H1 (cell line): Measurements from ENCODE around the gene ANKRD11. TPM values are rescaled to one million over a fixed set of nuclear protein-coding genes. Genes with fewer than 3 reads are reported as not detected.

Source experiments
- CTCF ChIA-PET: fragments of 300-600 bp; sonication (Branson Sonifier 250); formaldehyde crosslinking; loops from one replicate; lab custom pipeline; 2021; ENCODE audit not compliant: partially characterized antibody; lab: Charles Lee
- POLR2A ChIA-PET: fragments of 300-600 bp; sonication (Branson Sonifier 250); formaldehyde crosslinking; loops from one replicate; lab custom pipeline; 2021; ENCODE audit warnings: inconsistent platforms; ENCODE audit not compliant: partially characterized antibody; lab: Charles Lee
- DNase-seq, 2 experiments: peaks; one replicate each; pipeline versions ENCODE4 v3.0.0 to v3.0.0-alpha.2; 2010 to 2022; ENCODE audit warnings: low spot score in 2 of 2, low read depth in 1 of 2, mixed read lengths in 1 of 2
- FAIRE-seq: peaks from 2 replicates; lab custom pipeline; 2011; peaks lifted over from hg19 to GRCh38; lab: Jason Lieb, UNC
- H2AFZ ChIP-seq: 2 replicates; pipeline ENCODE4 v1.8.1; 2012; ENCODE audit warnings: low read length, inconsistent platforms
- H2AK5ac ChIP-seq: 2 replicates; pipeline ENCODE4 v1.6.1; 2013; ENCODE audit warnings: low read depth, low read length
- H2BK120ac ChIP-seq: replicated peaks from 2 replicates; pipeline ENCODE3; 2013; ENCODE audit warnings: low read depth, low read length, inconsistent platforms
- H2BK12ac ChIP-seq: 2 replicates; pipeline ENCODE4 v1.6.1; 2013; ENCODE audit warnings: low read depth, low read length
- H2BK15ac ChIP-seq: 2 replicates; pipeline ENCODE4 v1.6.1; 2013; ENCODE audit warnings: low read length
- H2BK20ac ChIP-seq: 2 replicates; pipeline ENCODE4 v1.6.1; 2013; ENCODE audit warnings: low read length
- H2BK5ac ChIP-seq: 2 replicates; pipeline ENCODE4 v1.6.1; 2013; ENCODE audit warnings: low read depth, low read length
- H3K14ac ChIP-seq: 2 replicates; pipeline ENCODE4 v1.6.1; 2013; ENCODE audit warnings: inconsistent platforms; ENCODE audit not compliant: insufficient read length
- H3K18ac ChIP-seq: 2 replicates; pipeline ENCODE4 v1.6.1; 2013; ENCODE audit warnings: low read length; ENCODE audit errors: extremely low read depth
- H3K23ac ChIP-seq: 2 replicates; pipeline ENCODE4 v1.6.1; 2013; ENCODE audit warnings: inconsistent platforms; ENCODE audit not compliant: insufficient read length
- H3K23me2 ChIP-seq: 2 replicates; pipeline ENCODE4 v1.6.1; 2013; ENCODE audit warnings: low read depth, low read length
- H3K27ac ChIP-seq: 2 replicates; pipeline ENCODE4 v1.6.1; 2011; ENCODE audit warnings: low read depth, low read length, inconsistent platforms
- H3K27me3 ChIP-seq, 4 experiments: replicated peaks in 1 of 4; 1 replicate in 1 of 4; 2 replicates in 3 of 4; pipeline versions ENCODE4 v1.6.1 to v1.8.1; 2011 to 2013; ENCODE audit warnings: low read length in 3 of 4, mild to moderate bottlenecking in 3 of 4, inconsistent platforms in 2 of 4, mixed read lengths in 2 of 4, moderate library complexity in 1 of 4; ENCODE audit not compliant: control insufficient read depth in 3 of 4, insufficient read depth in 3 of 4; ENCODE audit errors: extremely low read depth in 1 of 4
- H3K36me3 ChIP-seq, 4 experiments: 2 replicates each; pipeline versions ENCODE4 v1.6.1 to v1.8.1; 2011 to 2013; ENCODE audit warnings: mild to moderate bottlenecking in 4 of 4, low read length in 3 of 4, moderate library complexity in 2 of 4, control low read depth in 1 of 4, inconsistent platforms in 1 of 4; ENCODE audit not compliant: insufficient read depth in 4 of 4, control insufficient read depth in 2 of 4
- H3K4ac ChIP-seq: replicated peaks from 2 replicates; pipeline ENCODE3; 2013; ENCODE audit warnings: low read length, low read depth, mixed read lengths, inconsistent platforms; ENCODE audit not compliant: insufficient read length
- H3K4me1 ChIP-seq, 4 experiments: replicated peaks in 1 of 4; 1 replicate in 1 of 4; 2 replicates in 3 of 4; pipeline versions ENCODE4 v1.6.1 to v1.8.1; 2011 to 2013; ENCODE audit warnings: low read length in 3 of 4, inconsistent platforms in 2 of 4, mixed read lengths in 1 of 4; ENCODE audit not compliant: insufficient read depth in 4 of 4, control insufficient read depth in 3 of 4
- H3K4me2 ChIP-seq, 2 experiments: 2 replicates each; pipeline versions ENCODE4 v1.6.1 to v1.8.1; 2011 to 2013; ENCODE audit warnings: low read depth in 2 of 2, low read length in 2 of 2, control low read depth in 1 of 2, inconsistent platforms in 1 of 2, mild to moderate bottlenecking in 1 of 2; ENCODE audit not compliant: insufficient read depth in 1 of 2
- H3K4me3 ChIP-seq, 4 experiments: fragments of 200-600, 300-600 bp in 1 of 4; sonication (generic), shearing (Covaris generic), sonication (Bioruptor Twin) in 1 of 4; 2 replicates each; pipeline versions ENCODE4 v1.5.1 to v1.8.1; 2011 to 2016; ENCODE audit warnings: low read length in 4 of 4, low read depth in 3 of 4, control low read depth in 2 of 4, inconsistent platforms in 2 of 4, mild to moderate bottlenecking in 2 of 4, mixed read lengths in 1 of 4, moderate library complexity in 1 of 4; ENCODE audit not compliant: insufficient read depth in 2 of 4; ENCODE audit errors: extremely low read depth in 1 of 4
- H3K56ac ChIP-seq: replicated peaks from 2 replicates; pipeline ENCODE3; 2013; ENCODE audit warnings: low read depth, mild to moderate bottlenecking, mixed read lengths, low read length, inconsistent platforms; ENCODE audit not compliant: insufficient read length
- H3K79me1 ChIP-seq: 2 replicates; pipeline ENCODE4 v1.6.1; 2013; ENCODE audit warnings: low read depth, low read length, control low read depth
- H3K79me2 ChIP-seq, 2 experiments: 2 replicates each; pipeline versions ENCODE4 v1.6.1 to v1.8.1; 2012 to 2013; ENCODE audit warnings: low read length in 2 of 2, mild to moderate bottlenecking in 2 of 2, inconsistent platforms in 1 of 2; ENCODE audit not compliant: insufficient read depth in 2 of 2, control insufficient read depth in 1 of 2
- H3K9ac ChIP-seq, 4 experiments: replicated peaks in 1 of 4; 1 replicate in 1 of 4; 2 replicates in 3 of 4; pipeline versions ENCODE4 v1.6.1 to v1.8.1; 2011 to 2013; ENCODE audit warnings: low read depth in 3 of 4, low read length in 3 of 4, control low read depth in 2 of 4, mild to moderate bottlenecking in 2 of 4, moderate library complexity in 2 of 4, inconsistent platforms in 1 of 4; ENCODE audit errors: extremely low read depth in 1 of 4
- H3K9me3 ChIP-seq, 2 experiments: 2 replicates each; pipeline versions ENCODE4 v1.6.1 to v1.8.1; 2012 to 2013; ENCODE audit warnings: mild to moderate bottlenecking in 2 of 2, moderate library complexity in 2 of 2, control low read depth in 1 of 2, inconsistent platforms in 1 of 2, low read depth in 1 of 2, low read length in 1 of 2, mixed read lengths in 1 of 2; ENCODE audit not compliant: insufficient read depth in 2 of 2
- H4K20me1 ChIP-seq, 2 experiments: replicated peaks in 1 of 2; 2 replicates each; pipeline versions ENCODE3 to v1.8.1; 2011 to 2013; ENCODE audit warnings: inconsistent platforms in 2 of 2, low read length in 2 of 2, mild to moderate bottlenecking in 1 of 2; ENCODE audit not compliant: insufficient read depth in 2 of 2, control insufficient read depth in 1 of 2
- H4K5ac ChIP-seq: 2 replicates; pipeline ENCODE4 v1.6.1; 2013; ENCODE audit warnings: low read length, low read depth, mixed read lengths, inconsistent platforms; ENCODE audit not compliant: insufficient read length
- H4K8ac ChIP-seq: 2 replicates; pipeline ENCODE4 v1.8.0; 2013; ENCODE audit warnings: mild to moderate bottlenecking, moderate library complexity, low read length, inconsistent platforms; ENCODE audit not compliant: insufficient read depth; ENCODE audit errors: extremely low read depth
- H4K91ac ChIP-seq: replicated peaks from 2 replicates; pipeline ENCODE3; 2013; ENCODE audit warnings: low read length, mixed read lengths, inconsistent platforms; ENCODE audit not compliant: insufficient read length
- ASH2L ChIP-seq: fragments of 200-600, 300-600 bp; sonication (generic); IDR thresholded peaks from one replicate; pipeline ENCODE4 v1.7.1; 2017; ENCODE audit warnings: low read length
- BRCA1 ChIP-seq: IDR thresholded peaks from 2 replicates; pipeline ENCODE4 v1.6.1; 2012; ENCODE audit warnings: low read depth, low read length, improper control_type of control experiment
- CHD2 ChIP-seq: IDR thresholded peaks from 2 replicates; pipeline ENCODE4 v1.6.1; 2012; ENCODE audit warnings: low read length, improper control_type of control experiment
- HDAC6 ChIP-seq: IDR thresholded peaks from one replicate; pipeline ENCODE4 v1.7.1; 2012; ENCODE audit warnings: low read depth, mild to moderate bottlenecking, inconsistent platforms, low read length, moderate library complexity
- KDM1A ChIP-seq: fragments of 200-600, 300-600 bp; sonication (generic); IDR thresholded peaks from 2 replicates; pipeline ENCODE4 v1.7.1; 2016; ENCODE audit warnings: mild to moderate bottlenecking, low read length, borderline replicate concordance
- NANOG ChIP-seq: IDR thresholded peaks from 2 replicates; pipeline ENCODE4 v1.6.1; 2011; ENCODE audit warnings: low read length, low read depth, mild to moderate bottlenecking, inconsistent platforms; ENCODE audit not compliant: insufficient read depth, poor library complexity, severe bottlenecking
- RBBP5 ChIP-seq: IDR thresholded peaks from 2 replicates; pipeline ENCODE4 v1.7.1; 2012; ENCODE audit warnings: low read depth, mild to moderate bottlenecking, inconsistent platforms, low read length, moderate library complexity, borderline replicate concordance
- SP2 ChIP-seq: IDR thresholded peaks from 2 replicates; pipeline ENCODE4 v1.6.1; 2012; ENCODE audit warnings: mild to moderate bottlenecking, low read length, inconsistent platforms
- TAF1 ChIP-seq: IDR thresholded peaks from 2 replicates; pipeline ENCODE4 v1.6.1; 2011; ENCODE audit warnings: mild to moderate bottlenecking, low read depth, low read length
- WGBS, 2 experiments: shearing (Covaris generic) in 1 of 2; methylation state at CpG; one replicate each; pipeline versions ENCODE4 v1.1.6 to v1.1.7; 2013 to 2015; ENCODE audit warnings: low lambda C conversion rate in 2 of 2, mixed read lengths in 2 of 2, inconsistent platforms in 1 of 2, low coverage in 1 of 2, missing lambda C conversion rate in 1 of 2; ENCODE audit not compliant: insufficient replicate concordance in 2 of 2, insufficient coverage in 1 of 2, insufficient read length in 1 of 2; ENCODE audit errors: extremely low coverage in 1 of 2, missing lambda C conversion rate in 1 of 2; 5-methylcytosine and 5-hydroxymethylcytosine counted together
- polyA plus RNA-seq, 7 experiments: library from polyadenylated mRNA; depleted of rRNA in 3 of 7; stranded (reverse) in 5 of 7; unstranded in 2 of 7; fragments of >200 nt in 5 of 7; fragments of 200-250 nt in 2 of 7; gene quantifications; 1 replicate in 5 of 7; 2 replicates in 1 of 7; 4 replicates in 1 of 7; pipeline versions ENCODE4 v1.2.1 to v1.2.3, GENCODE V29; 2011 to 2013; ENCODE audit warnings: missing spikeins in 2 of 7, mixed read lengths in 2 of 7
- total RNA-seq: library from RNA; stranded (reverse); fragmentation: NEBNext Ultra II Directional; extraction: Animal tissue kit (Norgen Biotek cat#: 25700); gene quantifications from 2 replicates; pipeline ENCODE4 v1.2.1, GENCODE V29; 2021

ANKRD11 gene
- total and polyA plus RNA-seq, 2 of the 8 experiments (the other 6 are each of a cell fraction or from before 2014, with no cell fraction given), result 46.5 to 142 TPM

DNA sequence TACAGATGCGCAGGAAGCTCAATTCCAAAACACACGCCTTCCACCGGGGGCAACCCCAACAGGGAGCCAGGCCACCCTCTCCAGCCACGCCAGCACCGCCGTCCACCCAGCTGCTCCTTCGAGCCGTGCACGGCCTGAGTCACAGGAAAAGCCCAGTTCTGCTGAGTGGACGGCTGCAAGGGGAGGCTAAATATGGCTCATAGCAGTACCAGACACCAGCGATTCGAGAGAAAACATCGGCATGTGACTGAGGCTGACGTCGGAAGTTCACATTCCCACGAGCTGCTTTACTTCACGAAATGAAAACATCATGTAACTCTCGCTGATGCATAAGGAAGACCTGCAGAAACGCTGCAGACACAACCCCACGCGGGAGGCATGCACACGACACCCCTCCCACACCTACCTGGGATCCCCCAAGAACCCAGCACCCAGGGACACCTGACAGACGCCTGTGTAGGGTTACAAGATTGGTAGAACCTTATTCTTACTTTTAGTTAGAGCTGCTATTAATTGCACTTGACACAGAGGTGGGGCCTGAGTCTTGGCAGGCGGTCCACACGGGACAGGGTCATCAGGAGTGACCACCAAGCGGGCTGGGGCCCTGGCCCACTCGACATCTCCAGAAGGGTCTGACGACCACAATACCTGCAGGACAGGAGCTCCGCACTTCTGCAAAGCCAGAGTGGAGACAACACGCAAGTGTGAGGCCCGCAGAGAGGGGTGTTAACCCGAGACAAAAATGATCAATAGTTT, 116.8 kb downstream of the ANKRD11 start:
- no peak overlapping the region for H4K8ac ChIP-seq
- peaks cover 48 to 100% of the 10 kb centered on the region in 2 experiments for H3K79me2 ChIP-seq
- ChIA-PET CTCF (interaction anchor here (0.9 to 2.5 kb wide), 16 partner anchors 9 to 636 kb away, joined by 3 to 13 read pairs (median 3); no protein-coding TSS in a partner anchor), POLR2A (interaction anchor here (0.8 to 2.0 kb wide), 6 partner anchors 8 to 47 kb away, joined by 3 to 7 read pairs (median 4); no protein-coding TSS in a partner anchor)
- no peak overlapping the region for H2AFZ ChIP-seq
- no peak overlapping the region for H3K56ac ChIP-seq
- no peak overlapping the region for H2BK12ac ChIP-seq
- H3K23me2 ChIP-seq, result no peaks in the 10 kb centered on the region
- no peak overlapping the region for H2BK5ac ChIP-seq
- H3K27me3 ChIP-seq, result no peaks in the 10 kb centered on the region
- no peak overlapping the region for H3K14ac ChIP-seq
- DNase-seq (no peak), FAIRE-seq (no peak)
- peaks cover 63 to 69% of the 10 kb centered on the region in 2 experiments for H4K20me1 ChIP-seq
- H3K4me1 ChIP-seq, result peaks cover 3 to 17% (median 7%) of the 10 kb centered on the region in 4 experiments; a peak in 5 of 7 replicates
- H3K23ac ChIP-seq, result no peak overlapping the region
- H2BK15ac ChIP-seq, result no peak overlapping the region
- no peak overlapping the region for H3K4ac ChIP-seq
- H3K9ac ChIP-seq, result no peak overlapping the region
- no peak overlapping the region for H2AK5ac ChIP-seq
- no peak overlapping the region for H2BK20ac ChIP-seq
- no peak for TF ChIP-seq TAF1
- TF ChIP-seq RBBP5, result no peak
- TF ChIP-seq SP2, result no peak
- no peak for TF ChIP-seq HDAC6
- TF ChIP-seq NANOG, result no peak
- TF ChIP-seq ASH2L, result no peak
- TF ChIP-seq CHD2, result no peak
- no peak for TF ChIP-seq KDM1A
- TF ChIP-seq BRCA1, result no peak
- no peaks in the 10 kb centered on the region for H3K9me3 ChIP-seq
- no peak overlapping the region for H3K4me2 ChIP-seq
- H2BK120ac ChIP-seq, result no peak overlapping the region
- H4K91ac ChIP-seq, result no peak overlapping the region
- no peak overlapping the region for H3K27ac ChIP-seq
- 90% methylated on average over 32 of the region's 32 CpGs; no CpG with 5 or more reads in 1 of the 2 experiments for whole genome bisulfite sequencing, 2 experiments
- no peaks in the 10 kb centered on the region; a peak in 1 of 8 replicates for H3K36me3 ChIP-seq
- H3K18ac ChIP-seq, result no peak overlapping the region
- peaks cover 39% of the 10 kb centered on the region for H3K79me1 ChIP-seq
- H3K4me3 ChIP-seq, result no peak overlapping the region
- no peak overlapping the region for H4K5ac ChIP-seq
